Activated T-helper 1 cell treated with anti-CD3 and anti-CD28 coated beads, Interleukin-12 subunit alpha, Interleukin-12 subunit beta, Interleukin-2, Interleukin-4 antibody, amounts not matched to agents 30 ng/mL and 10 ng/mL and 1 ng/mL, durations not matched to agents 14 hours and 24 hours and 36 hours (primary cell): ENCODE data around the gene SSR3. TPM values are rescaled to one million over a fixed set of nuclear protein-coding genes. Genes with fewer than 3 reads are reported as not detected.

ENCODE experiments used
- DNase-seq: peaks from one replicate; pipeline ENCODE4 v3.0.0; 2021; ENCODE audit warnings: low spot score
- H3K27ac Mint-ChIP-seq: one replicate; pipeline ENCODE4 v1.8.0; 2021; ENCODE audit warnings: mild to moderate bottlenecking, mixed read lengths
- H3K27me3 Mint-ChIP-seq: one replicate; pipeline ENCODE4 v1.8.0; 2022; ENCODE audit warnings: mild to moderate bottlenecking, moderate library complexity, mixed read lengths; ENCODE audit not compliant: insufficient read depth
- H3K36me3 Mint-ChIP-seq: one replicate; pipeline ENCODE4 v1.8.0; 2021; ENCODE audit warnings: low read depth, mixed read lengths
- H3K4me1 Mint-ChIP-seq: one replicate; pipeline ENCODE4 v1.8.0; 2021; ENCODE audit warnings: low read depth, mixed read lengths
- H3K4me3 Mint-ChIP-seq: one replicate; pipeline ENCODE4 v1.8.0; 2021; ENCODE audit warnings: mild to moderate bottlenecking, moderate library complexity, mixed read lengths
- H3K9me3 Mint-ChIP-seq: one replicate; pipeline ENCODE4 v1.8.0; 2021; ENCODE audit warnings: mixed read lengths
- intact Hi-C: fragments of 100-400 bp; cut with micrococcal nuclease; formaldehyde crosslinking; loops from one replicate; pipeline ENCODE4 v1.15.1; 2024
- total RNA-seq: library from RNA; stranded (reverse); gene quantifications from 2 replicates; pipeline ENCODE4 v1.2.3, GENCODE V29; 2022

SSR3 gene
- total RNA-seq, 1 donor from 2014 or later = 149 TPM

DNA sequence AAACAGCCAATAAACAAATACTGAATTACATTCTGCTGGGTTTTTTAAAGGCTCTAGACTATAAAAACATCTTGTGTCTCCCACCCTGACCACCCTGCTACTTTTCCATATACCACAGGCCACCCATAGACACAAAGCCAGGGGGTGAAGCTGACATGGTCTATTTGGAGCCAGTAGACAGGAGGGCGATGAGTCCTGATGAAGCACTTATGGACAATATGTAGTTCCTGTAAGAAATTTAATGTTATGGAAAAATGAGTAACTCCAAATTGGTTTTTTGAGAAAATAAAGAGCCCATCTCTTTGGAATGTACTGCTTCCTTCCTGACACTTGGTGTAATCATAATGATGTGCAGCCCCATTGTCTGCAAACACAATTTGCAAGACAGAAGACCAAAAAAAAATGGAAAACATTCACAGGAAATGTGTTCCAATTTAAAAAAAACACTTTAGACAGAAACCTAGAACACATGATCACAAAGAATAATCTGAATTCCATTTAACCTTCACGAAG, 11.8 kb downstream of the SSR3 start:
- no peak for DNase-seq
- no peak overlapping the region for H3K27ac Mint-ChIP-seq
- H3K9me3 Mint-ChIP-seq = no peaks in the 10 kb centered on the region
- intact Hi-C loops = no loop called here
- H3K36me3 Mint-ChIP-seq = peaks cover 43% of the 10 kb centered on the region
- H3K4me3 Mint-ChIP-seq = no peak overlapping the region
- H3K4me1 Mint-ChIP-seq = peaks cover 22% of the 10 kb centered on the region
- no peaks in the 10 kb centered on the region for H3K27me3 Mint-ChIP-seq

DNA sequence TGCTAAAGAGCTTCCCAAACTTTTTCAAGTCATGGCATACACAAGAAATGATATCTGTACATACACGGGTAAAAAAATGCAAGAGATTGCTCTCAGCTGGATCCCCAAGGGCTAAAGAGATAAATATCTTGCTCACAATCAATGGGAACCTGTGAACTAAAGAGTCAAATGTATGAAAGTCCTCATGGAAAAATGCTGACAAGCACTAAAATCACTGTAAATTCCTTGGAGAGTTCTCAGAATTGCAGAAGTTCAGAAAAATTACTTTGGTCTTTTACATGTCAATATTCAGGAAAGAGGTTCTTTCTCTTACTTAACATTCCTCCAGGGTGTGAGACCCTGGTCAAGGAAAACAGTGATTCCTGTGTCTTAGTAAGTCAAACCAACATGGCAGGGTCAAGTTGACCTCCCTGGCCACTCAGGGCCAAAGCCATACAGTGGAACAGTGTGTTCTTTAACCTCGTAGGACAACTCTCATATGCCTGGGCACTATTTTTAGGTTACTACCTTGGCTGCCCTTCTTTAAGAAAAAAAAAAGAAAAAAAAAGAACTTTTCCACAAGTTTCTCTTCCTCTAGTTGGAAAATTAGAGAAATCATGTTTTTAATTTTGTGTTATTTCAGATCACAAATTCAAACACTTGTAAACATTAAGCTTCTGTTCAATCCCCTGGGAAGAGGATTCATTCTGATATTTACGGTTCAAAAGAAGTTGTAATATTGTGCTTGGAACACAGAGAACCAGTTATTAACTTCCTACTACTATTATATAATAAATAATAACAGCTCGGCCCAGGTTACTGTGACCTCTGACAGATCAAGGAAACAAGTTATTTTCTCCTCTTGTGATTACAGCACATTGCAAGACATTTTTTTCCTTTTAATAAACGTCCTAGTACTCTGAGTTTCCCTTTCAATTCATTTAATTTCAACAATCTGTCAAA, 12.5 kb downstream of the SSR3 start:
- DNase-seq = no peak
- Mint-ChIP-seq H3K9me3 (no peaks in the 10 kb centered on the region), H3K4me1 (peaks cover 21% of the 10 kb centered on the region), H3K4me3 (no peak overlapping the region), H3K27me3 (no peaks in the 10 kb centered on the region), H3K27ac (no peak overlapping the region), H3K36me3 (peaks cover 40% of the 10 kb centered on the region)
- intact Hi-C loops = no loop called here

DNA sequence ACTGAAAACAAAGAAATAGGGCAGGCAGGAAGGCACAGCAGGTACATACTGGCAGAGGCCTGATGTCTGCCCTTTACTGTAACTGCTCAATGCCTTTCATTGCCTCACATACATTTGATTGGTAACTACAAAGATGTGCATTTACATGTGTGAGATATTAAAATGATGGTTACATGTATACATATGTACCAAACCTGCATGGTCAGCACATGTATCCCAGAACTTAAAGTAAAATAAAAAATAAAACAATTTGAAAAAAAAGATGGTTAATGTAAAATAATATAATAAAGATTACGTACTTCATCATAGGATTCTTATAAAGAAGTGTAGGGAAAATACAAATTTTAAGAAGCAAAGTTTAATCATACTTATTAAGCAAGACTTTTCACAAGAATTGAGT, 15.1 kb downstream of the SSR3 start:
- intact Hi-C loops = no loop called here
- H3K4me1 Mint-ChIP-seq = peaks cover 11% of the 10 kb centered on the region
- H3K9me3 Mint-ChIP-seq = no peaks in the 10 kb centered on the region
- H3K36me3 Mint-ChIP-seq = peaks cover 34% of the 10 kb centered on the region
- no peak for DNase-seq
- no peak overlapping the region for H3K4me3 Mint-ChIP-seq
- H3K27ac Mint-ChIP-seq = no peak overlapping the region
- no peaks in the 10 kb centered on the region for H3K27me3 Mint-ChIP-seq

DNA sequence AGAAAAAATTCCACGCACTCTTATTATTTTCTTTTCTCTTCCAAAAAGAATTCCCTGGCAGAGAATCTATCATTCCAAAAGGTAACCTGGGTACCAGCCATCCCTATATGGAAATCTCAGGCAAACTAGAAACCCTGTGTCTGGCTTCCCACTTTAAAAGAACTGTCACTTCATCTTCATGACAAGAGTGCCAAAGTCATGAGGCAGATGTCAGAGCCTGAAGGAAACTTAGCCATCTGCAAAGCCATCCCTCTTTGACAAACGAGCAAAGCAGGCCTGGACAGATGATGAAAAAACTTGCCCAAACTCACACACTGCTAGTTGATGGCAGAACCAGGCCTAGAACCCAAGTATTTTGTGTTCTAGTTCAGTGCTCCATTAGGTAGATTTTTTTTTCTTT, 15.9 kb downstream of the SSR3 start:
- Mint-ChIP-seq H3K4me1 (peaks cover 11% of the 10 kb centered on the region), H3K36me3 (peaks cover 34% of the 10 kb centered on the region), H3K4me3 (no peak overlapping the region), H3K27ac (no peak overlapping the region), H3K9me3 (no peaks in the 10 kb centered on the region), H3K27me3 (no peaks in the 10 kb centered on the region)
- no peak for DNase-seq
- intact Hi-C loops = no loop called here

DNA sequence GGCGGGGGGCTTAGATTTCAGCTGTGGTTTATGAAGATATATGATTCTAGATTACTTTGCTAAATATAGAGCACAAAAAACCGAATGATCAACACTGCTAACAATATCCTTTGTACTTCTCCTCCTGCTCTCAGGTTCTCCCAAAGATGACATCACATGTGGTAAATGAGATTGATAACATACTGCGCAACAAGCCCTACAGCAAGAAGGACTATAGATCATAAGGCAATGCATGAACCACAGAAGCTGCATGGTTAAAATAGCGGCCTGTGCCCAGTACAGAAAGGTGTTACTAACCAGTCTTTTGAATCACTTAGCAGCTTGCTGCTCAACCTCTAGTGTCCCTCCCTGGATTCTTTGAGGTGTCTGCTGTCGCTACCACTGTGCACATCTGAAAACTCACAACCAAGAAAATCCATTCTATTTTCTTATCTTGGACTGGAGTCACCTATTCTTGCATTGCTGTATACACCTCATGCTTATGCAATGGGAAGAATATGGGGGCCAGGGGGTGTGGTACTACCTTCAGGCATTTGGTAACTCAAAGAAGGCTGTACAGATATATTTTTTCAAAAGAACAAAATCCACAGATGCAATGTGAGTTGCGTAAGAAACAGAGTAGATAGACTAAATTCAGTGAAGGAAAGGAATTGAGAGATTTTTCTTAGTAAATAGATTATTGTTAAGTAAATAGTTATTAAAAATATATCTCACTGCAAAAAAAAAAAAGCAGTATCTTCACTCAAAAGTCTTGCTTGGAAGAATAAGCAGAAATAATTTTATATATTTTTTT, 18.2 kb downstream of the SSR3 start:
- Mint-ChIP-seq H3K27ac (no peak overlapping the region), H3K36me3 (peaks cover 34% of the 10 kb centered on the region), H3K9me3 (no peaks in the 10 kb centered on the region), H3K27me3 (no peaks in the 10 kb centered on the region), H3K4me3 (no peak overlapping the region), H3K4me1 (peaks cover 19% of the 10 kb centered on the region)
- intact Hi-C loops = no loop called here
- DNase-seq = no peak

- H3K9me3 Mint-ChIP-seq = no peaks in the 10 kb centered on the region
- DNase-seq = no peak
- H3K4me3 Mint-ChIP-seq = no peak overlapping the region
- H3K27ac Mint-ChIP-seq = no peak overlapping the region
- peaks cover 19% of the 10 kb centered on the region for H3K4me1 Mint-ChIP-seq
- intact Hi-C loops = no loop called here
- peaks cover 32% of the 10 kb centered on the region for H3K36me3 Mint-ChIP-seq
- no peaks in the 10 kb centered on the region for H3K27me3 Mint-ChIP-seq
Observed at GRCh38 chr3:156535798-156536197, 19.1 kb downstream of the SSR3 start.

GRCh38 chr3:156535162-156535627, 19.7 kb downstream of the SSR3 start:
- Mint-ChIP-seq H3K4me3 (no peak overlapping the region), H3K4me1 (peaks cover 19% of the 10 kb centered on the region), H3K9me3 (no peaks in the 10 kb centered on the region), H3K36me3 (peaks cover 31% of the 10 kb centered on the region), H3K27ac (no peak overlapping the region), H3K27me3 (no peaks in the 10 kb centered on the region)
- DNase-seq = no peak
- intact Hi-C loops = no loop called here

DNA sequence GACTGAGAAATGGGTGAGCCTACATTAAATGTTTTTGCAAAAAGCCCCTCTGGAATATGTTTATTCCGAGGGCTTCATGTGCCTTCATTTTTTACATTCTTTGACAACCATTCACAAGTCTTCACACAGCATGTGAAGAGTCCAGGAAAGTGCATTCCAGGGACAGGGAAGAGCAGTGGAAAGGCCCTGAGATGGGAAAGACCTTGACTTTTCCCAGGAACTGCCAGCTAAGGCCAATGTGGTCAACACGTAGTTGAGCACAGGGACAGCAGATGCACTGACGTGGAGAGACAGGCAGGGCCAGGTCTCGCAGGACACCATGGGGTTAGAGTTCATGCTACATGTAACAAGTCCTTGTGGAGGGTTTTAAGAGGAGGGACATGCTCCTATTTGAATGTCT, 21.7 kb downstream of the SSR3 start:
- Mint-ChIP-seq H3K4me1 (peaks cover 19% of the 10 kb centered on the region), H3K4me3 (no peak overlapping the region), H3K9me3 (no peaks in the 10 kb centered on the region), H3K27me3 (peaks cover 4% of the 10 kb centered on the region), H3K27ac (no peak overlapping the region), H3K36me3 (peaks cover 22% of the 10 kb centered on the region)
- no peak for DNase-seq
- intact Hi-C loops = no loop called here

DNA sequence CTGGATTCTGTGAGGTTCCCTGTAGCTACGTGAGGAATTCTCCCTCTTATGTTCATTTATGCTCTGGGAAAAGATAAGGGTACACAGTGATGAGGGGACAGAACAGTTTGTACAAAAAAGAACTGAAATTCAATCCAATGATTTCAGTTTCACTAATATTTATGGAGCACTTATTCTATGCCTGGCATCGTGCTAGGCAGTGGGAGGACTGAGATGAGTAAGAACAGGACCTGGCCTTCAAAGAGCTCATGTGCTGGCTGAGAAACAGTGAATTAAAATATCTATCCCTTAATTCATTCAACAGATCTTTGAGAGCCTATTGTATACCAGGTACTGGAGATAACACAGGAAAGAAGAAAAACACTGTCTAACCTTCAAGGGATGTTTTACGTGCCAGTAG, 22.2 kb downstream of the SSR3 start:
- intact Hi-C loops = no loop called here
- Mint-ChIP-seq H3K4me1 (peaks cover 19% of the 10 kb centered on the region), H3K27me3 (peaks cover 4% of the 10 kb centered on the region), H3K27ac (no peak overlapping the region), H3K4me3 (no peak overlapping the region), H3K36me3 (peaks cover 20% of the 10 kb centered on the region), H3K9me3 (no peaks in the 10 kb centered on the region)
- DNase-seq = no peak

- H3K4me1 Mint-ChIP-seq = peaks cover 20% of the 10 kb centered on the region
- H3K36me3 Mint-ChIP-seq = peaks cover 14% of the 10 kb centered on the region
- H3K27ac Mint-ChIP-seq = no peak overlapping the region
- H3K4me3 Mint-ChIP-seq = no peak overlapping the region
- no peaks in the 10 kb centered on the region for H3K9me3 Mint-ChIP-seq
- intact Hi-C loops = no loop called here
- DNase-seq = no peak
- peaks cover 7% of the 10 kb centered on the region for H3K27me3 Mint-ChIP-seq
Observed at GRCh38 chr3:156530980-156531379, 23.9 kb downstream of the SSR3 start.

DNA sequence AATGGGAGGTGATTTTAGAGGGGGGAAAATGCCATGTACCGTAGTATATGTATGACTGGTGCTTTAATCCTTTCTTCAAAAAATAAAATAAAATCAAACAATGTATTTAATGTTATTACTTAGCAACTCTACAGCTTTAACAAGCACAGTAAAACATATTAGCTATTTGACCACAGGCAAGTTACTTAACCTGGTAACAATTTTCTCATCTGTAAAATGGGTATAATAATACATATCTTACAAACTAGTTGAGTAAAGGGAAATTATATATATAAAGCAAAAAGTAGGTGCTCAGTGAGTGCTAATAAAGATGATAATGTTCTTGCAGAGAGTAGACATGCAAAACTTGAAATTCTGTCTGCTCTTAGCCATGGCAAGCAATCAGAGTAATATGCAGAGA, 27.9 kb downstream of the SSR3 start:
- no peak for DNase-seq
- no peaks in the 10 kb centered on the region for H3K9me3 Mint-ChIP-seq
- H3K36me3 Mint-ChIP-seq = peaks cover 12% of the 10 kb centered on the region
- peaks cover 15% of the 10 kb centered on the region for H3K27me3 Mint-ChIP-seq
- H3K27ac Mint-ChIP-seq = no peak overlapping the region
- peaks cover 27% of the 10 kb centered on the region for H3K4me1 Mint-ChIP-seq
- H3K4me3 Mint-ChIP-seq = no peak overlapping the region
- intact Hi-C loops = no loop called here

DNA sequence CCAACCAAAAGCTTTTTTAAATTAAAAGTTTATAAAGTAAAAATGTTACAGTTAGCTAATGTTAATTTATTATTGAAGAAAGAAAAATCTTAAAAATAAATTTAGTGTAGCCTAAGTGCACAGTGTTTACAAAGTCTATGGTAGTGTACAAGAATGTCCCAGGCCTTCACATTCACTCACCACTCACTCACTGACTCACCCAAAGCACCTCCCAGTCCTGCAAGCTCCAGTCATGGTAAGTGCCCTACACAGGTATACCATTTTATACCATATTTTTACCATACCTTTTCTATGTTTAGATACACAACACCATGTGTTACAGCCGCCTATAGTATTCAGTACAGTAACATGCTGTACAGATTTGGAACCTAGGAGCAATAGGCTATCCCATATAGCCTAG, 29.1 kb downstream of the SSR3 start:
- Mint-ChIP-seq H3K36me3 (peaks cover 11% of the 10 kb centered on the region), H3K4me1 (peaks cover 27% of the 10 kb centered on the region), H3K4me3 (no peak overlapping the region), H3K27me3 (peaks cover 17% of the 10 kb centered on the region), H3K27ac (no peak overlapping the region), H3K9me3 (no peaks in the 10 kb centered on the region)
- no peak for DNase-seq
- intact Hi-C loops = loop anchor here (2.0 kb wide), 1 partner anchor 29 kb away; the partner anchor contains the start of gene SSR3

- no peak for DNase-seq
- Mint-ChIP-seq H3K9me3 (no peaks in the 10 kb centered on the region), H3K4me1 (peaks cover 41% of the 10 kb centered on the region), H3K27ac (no peak overlapping the region), H3K4me3 (no peak overlapping the region), H3K27me3 (peaks cover 25% of the 10 kb centered on the region), H3K36me3 (peaks cover 7% of the 10 kb centered on the region)
- intact Hi-C loops = loop anchor here (5.0 kb wide), 1 partner anchor 40 kb away; no protein-coding TSS in a partner anchor
Observed at GRCh38 chr3:156522673-156523072, 32.2 kb downstream of the SSR3 start.
